A549 (cell line): ENCODE results near the gene P2RY4.

ENCODE experiments used
- CBX2 ChIP-seq: fragments of 200-600 bp; sonication (generic); IDR thresholded peaks from 2 replicates; pipeline ENCODE4 v1.6.1; 2016; ENCODE audit warnings: low read depth, mild to moderate bottlenecking, borderline replicate concordance
- CBX8 ChIP-seq: fragments of 200-600 bp; sonication (generic); IDR thresholded peaks from 2 replicates; pipeline ENCODE4 v1.6.1; 2016
- EHMT2 ChIP-seq: fragments of 200-600 bp; sonication (generic); IDR thresholded peaks from 2 replicates; pipeline ENCODE4 v1.6.1; 2016; ENCODE audit warnings: antibody characterized with exemption, low read depth, mild to moderate bottlenecking, moderate library complexity
- EP300 ChIP-seq, 2 experiments: fragments of >200 bp; sonication (Bioruptor Twin); formaldehyde crosslinking; IDR thresholded peaks; 2 replicates in 1 of 2; 3 replicates in 1 of 2; pipeline ENCODE4 v1.6.1; 2016 to 2017
- JUNB ChIP-seq: fragments of >200 bp; sonication (Bioruptor Twin); formaldehyde crosslinking; IDR thresholded peaks from 2 replicates; pipeline ENCODE4 v1.6.1; 2016
- MAZ ChIP-seq: fragments of 150-350 bp; IDR thresholded peaks from 2 replicates; pipeline ENCODE4 v1.6.1; 2014; ENCODE audit warnings: antibody characterized with exemption, low read depth, low read length, borderline replicate concordance
- PHF8 ChIP-seq: fragments of 200-600 bp; sonication (generic); IDR thresholded peaks from 2 replicates; pipeline ENCODE4 v1.6.1; 2016; ENCODE audit warnings: low read depth, mild to moderate bottlenecking, antibody characterized with exemption, moderate library complexity, borderline replicate concordance
- POLR2A ChIP-seq: IDR thresholded peaks from 2 replicates; pipeline ENCODE4 v1.6.1; 2012; ENCODE audit warnings: mild to moderate bottlenecking, low read length
- TF ChIP-seq, protein P1 (sequence below): fragments of >200 bp; sonication (Bioruptor Twin); formaldehyde crosslinking; IDR thresholded peaks from 3 replicates; pipeline ENCODE4 v1.5.1; 2016
- TF ChIP-seq, protein P2 (sequence below): fragments of 450-650 bp; IDR thresholded peaks from 2 replicates; pipeline ENCODE4 v1.6.1; 2014; ENCODE audit warnings: antibody characterized with exemption
- TF ChIP-seq, protein P3 (sequence below): fragments of 200-600 bp; sonication (generic); IDR thresholded peaks from 2 replicates; pipeline ENCODE4 v1.6.1; 2016; ENCODE audit warnings: antibody characterized with exemption, mild to moderate bottlenecking, moderate library complexity

DNA sequence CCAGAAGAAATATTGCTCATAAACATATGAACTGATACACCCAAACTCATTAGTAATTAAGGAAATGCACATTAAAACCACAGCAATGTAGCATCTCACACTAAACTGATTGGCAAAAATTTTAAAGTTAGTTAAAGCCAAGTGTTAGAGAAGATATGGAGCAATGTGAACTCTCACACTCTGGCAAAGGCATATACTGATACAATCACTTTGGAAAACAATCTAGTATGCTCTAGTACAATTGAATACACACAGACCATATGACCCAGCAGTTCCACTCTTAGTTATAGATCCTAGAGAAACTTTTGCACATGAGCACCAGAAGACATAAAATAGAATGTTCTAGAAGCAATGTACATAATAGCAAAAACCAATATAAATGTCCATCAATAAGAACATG lies 34.0 kb downstream of the P2RY4 start:
- TF ChIP-seq CBX8: no peak
- no peak for TF ChIP-seq EP300 (IDR thresholded peaks at IDR 0.05)
- no peak for TF ChIP-seq JUNB
- TF ChIP-seq POLR2A: no peak
- TF ChIP-seq, protein P1, sequence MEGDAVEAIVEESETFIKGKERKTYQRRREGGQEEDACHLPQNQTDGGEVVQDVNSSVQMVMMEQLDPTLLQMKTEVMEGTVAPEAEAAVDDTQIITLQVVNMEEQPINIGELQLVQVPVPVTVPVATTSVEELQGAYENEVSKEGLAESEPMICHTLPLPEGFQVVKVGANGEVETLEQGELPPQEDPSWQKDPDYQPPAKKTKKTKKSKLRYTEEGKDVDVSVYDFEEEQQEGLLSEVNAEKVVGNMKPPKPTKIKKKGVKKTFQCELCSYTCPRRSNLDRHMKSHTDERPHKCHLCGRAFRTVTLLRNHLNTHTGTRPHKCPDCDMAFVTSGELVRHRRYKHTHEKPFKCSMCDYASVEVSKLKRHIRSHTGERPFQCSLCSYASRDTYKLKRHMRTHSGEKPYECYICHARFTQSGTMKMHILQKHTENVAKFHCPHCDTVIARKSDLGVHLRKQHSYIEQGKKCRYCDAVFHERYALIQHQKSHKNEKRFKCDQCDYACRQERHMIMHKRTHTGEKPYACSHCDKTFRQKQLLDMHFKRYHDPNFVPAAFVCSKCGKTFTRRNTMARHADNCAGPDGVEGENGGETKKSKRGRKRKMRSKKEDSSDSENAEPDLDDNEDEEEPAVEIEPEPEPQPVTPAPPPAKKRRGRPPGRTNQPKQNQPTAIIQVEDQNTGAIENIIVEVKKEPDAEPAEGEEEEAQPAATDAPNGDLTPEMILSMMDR: no peak
- TF ChIP-seq, protein P2, sequence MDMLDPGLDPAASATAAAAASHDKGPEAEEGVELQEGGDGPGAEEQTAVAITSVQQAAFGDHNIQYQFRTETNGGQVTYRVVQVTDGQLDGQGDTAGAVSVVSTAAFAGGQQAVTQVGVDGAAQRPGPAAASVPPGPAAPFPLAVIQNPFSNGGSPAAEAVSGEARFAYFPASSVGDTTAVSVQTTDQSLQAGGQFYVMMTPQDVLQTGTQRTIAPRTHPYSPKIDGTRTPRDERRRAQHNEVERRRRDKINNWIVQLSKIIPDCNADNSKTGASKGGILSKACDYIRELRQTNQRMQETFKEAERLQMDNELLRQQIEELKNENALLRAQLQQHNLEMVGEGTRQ: no peak
- TF ChIP-seq, protein P3, sequence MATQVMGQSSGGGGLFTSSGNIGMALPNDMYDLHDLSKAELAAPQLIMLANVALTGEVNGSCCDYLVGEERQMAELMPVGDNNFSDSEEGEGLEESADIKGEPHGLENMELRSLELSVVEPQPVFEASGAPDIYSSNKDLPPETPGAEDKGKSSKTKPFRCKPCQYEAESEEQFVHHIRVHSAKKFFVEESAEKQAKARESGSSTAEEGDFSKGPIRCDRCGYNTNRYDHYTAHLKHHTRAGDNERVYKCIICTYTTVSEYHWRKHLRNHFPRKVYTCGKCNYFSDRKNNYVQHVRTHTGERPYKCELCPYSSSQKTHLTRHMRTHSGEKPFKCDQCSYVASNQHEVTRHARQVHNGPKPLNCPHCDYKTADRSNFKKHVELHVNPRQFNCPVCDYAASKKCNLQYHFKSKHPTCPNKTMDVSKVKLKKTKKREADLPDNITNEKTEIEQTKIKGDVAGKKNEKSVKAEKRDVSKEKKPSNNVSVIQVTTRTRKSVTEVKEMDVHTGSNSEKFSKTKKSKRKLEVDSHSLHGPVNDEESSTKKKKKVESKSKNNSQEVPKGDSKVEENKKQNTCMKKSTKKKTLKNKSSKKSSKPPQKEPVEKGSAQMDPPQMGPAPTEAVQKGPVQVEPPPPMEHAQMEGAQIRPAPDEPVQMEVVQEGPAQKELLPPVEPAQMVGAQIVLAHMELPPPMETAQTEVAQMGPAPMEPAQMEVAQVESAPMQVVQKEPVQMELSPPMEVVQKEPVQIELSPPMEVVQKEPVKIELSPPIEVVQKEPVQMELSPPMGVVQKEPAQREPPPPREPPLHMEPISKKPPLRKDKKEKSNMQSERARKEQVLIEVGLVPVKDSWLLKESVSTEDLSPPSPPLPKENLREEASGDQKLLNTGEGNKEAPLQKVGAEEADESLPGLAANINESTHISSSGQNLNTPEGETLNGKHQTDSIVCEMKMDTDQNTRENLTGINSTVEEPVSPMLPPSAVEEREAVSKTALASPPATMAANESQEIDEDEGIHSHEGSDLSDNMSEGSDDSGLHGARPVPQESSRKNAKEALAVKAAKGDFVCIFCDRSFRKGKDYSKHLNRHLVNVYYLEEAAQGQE: no peak
- TF ChIP-seq EHMT2: no peak
- no peak for TF ChIP-seq MAZ
- TF ChIP-seq CBX2: no peak
- no peak for TF ChIP-seq PHF8
